HepG2 (cell line): ENCODE results near the gene WNT5B.

Experiments
- ARNT2 ChIP-seq: sonication (generic); formaldehyde crosslinking; IDR thresholded peaks from 2 replicates; pipeline ENCODE4 v1.8.0; 2022; ENCODE audit warnings: mild to moderate bottlenecking, low read depth, missing genetic modification reagents, moderate library complexity
- BRCA1 ChIP-seq: sonication (generic); formaldehyde crosslinking; IDR thresholded peaks from 2 replicates; pipeline ENCODE4 v1.4.0; 2020; ENCODE audit warnings: missing genetic modification reagents
- CHD2 ChIP-seq: IDR thresholded peaks from 2 replicates; pipeline ENCODE4 v1.6.1; 2011; ENCODE audit warnings: low read depth, low read length, improper control_type of control experiment
- HMGXB4 ChIP-seq, 2 experiments: sonication (generic) in 1 of 2; formaldehyde crosslinking in 1 of 2; IDR thresholded peaks; 2 replicates each; pipeline versions ENCODE4 v1.4.0 to v1.6.1; 2018 to 2020; ENCODE audit warnings: missing genetic modification reagents in 2 of 2, borderline replicate concordance in 1 of 2, low read depth in 1 of 2, mild to moderate bottlenecking in 1 of 2, missing biosample characterization in 1 of 2
- POLR2A ChIP-seq, 2 experiments: IDR thresholded peaks; 2 replicates each; pipeline ENCODE4 v1.6.1; 2011; ENCODE audit warnings: low read depth in 2 of 2, low read length in 2 of 2, mild to moderate bottlenecking in 1 of 2, moderate library complexity in 1 of 2; ENCODE audit not compliant: insufficient read depth in 1 of 2
- SP2 ChIP-seq: sonication (generic); formaldehyde crosslinking; IDR thresholded peaks from 2 replicates; pipeline ENCODE4 v1.5.1; 2020; ENCODE audit warnings: mild to moderate bottlenecking, missing genetic modification reagents
- ZNF510 ChIP-seq: sonication (generic); formaldehyde crosslinking; IDR thresholded peaks from 2 replicates; pipeline ENCODE4 v1.4.0; 2020; ENCODE audit warnings: low read depth, mild to moderate bottlenecking, missing genetic modification reagents

- no peak for TF ChIP-seq ZNF510 (CRISPR knock-in tag)
- no peak for TF ChIP-seq CHD2
- TF ChIP-seq BRCA1 (CRISPR knock-in tag), result no peak
- no peak for TF ChIP-seq POLR2A (IDR thresholded peaks at IDR 0.05; ENCODE audit: insufficient read depth in 1 of 2, low read depth in 2 of 2, low read length in 2 of 2)
- TF ChIP-seq ARNT2 (CRISPR knock-in tag), result no peak
- no peak for TF ChIP-seq SP2
- TF ChIP-seq HMGXB4 (CRISPR knock-in tag; IDR thresholded peaks at IDR 0.05; ENCODE audit: borderline replicate concordance in 1 of 2, low read depth in 1 of 2), result no peak
Observed at GRCh38 chr12:1616233-1617066, 12.6 kb upstream of the WNT5B start.
